HG02678 (cell line): ENCODE results near the gene GSK3B.

Experiments used
- ATAC-seq: cut with Tn5 transposase; IDR thresholded peaks from one replicate; pipeline ENCODE4 v1.9.1; 2021; ENCODE audit warnings: mild to moderate bottlenecking, moderate library complexity; ENCODE audit not compliant: unreplicated experiment

GSK3B gene

DNA sequence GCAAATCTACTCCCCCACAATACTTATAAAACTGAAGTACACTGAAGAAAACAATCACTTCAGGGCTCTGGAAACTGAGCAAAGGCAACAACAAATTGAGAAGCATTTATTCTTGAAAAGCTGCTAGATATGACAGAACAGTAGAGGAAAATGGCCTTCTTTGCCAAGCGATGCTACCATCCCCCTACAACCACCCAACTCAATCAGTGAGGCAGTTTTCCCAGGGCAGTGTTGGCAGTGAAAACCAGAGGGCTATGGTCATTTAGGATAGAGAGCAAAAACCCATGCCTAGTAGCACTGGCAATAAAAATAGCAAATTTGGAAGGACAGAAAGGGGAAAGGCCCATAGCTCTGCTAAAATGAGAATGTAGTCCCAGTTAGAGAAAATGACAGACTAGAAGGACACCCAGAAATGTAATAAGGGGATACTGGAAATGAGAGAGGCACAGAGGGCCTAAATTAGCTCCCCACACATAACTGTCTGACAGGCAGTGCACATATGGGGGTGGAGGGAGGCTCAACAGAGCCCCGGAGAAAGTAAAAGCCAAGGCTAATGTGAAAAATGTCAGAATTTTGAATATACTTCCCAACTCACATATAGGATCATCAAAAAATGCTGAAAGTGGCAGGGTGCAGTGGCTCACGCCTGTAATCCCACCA lies 143.5 kb downstream of the GSK3B start:
- ATAC-seq: no peak

GRCh38 chr3:119945291-119945690 lies 149.0 kb downstream of the GSK3B start:
- ATAC-seq: no peak

GRCh38 chr3:119944091-119944490 lies 150.2 kb downstream of the GSK3B start:
- peak; percentile 84 for ATAC-seq

DNA sequence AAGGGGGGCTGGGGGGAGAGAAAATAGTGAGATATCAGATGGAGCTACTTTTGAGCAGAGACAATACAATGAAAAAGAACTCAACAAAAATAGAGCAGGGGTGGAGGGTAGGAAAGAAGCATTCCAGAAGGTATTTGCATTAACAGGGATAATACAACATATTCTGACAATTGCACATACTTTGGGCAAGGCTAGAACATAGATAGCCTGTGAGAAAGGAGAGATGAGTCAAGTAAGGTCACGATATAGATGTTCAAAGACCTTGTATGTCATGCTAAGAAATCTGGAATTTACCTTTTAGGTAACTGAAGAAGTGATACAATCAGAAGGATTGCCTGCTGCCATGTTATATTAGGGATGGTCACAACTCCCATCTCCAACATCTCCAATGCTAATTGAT lies 155.2 kb downstream of the GSK3B start:
- no peak for ATAC-seq

DNA sequence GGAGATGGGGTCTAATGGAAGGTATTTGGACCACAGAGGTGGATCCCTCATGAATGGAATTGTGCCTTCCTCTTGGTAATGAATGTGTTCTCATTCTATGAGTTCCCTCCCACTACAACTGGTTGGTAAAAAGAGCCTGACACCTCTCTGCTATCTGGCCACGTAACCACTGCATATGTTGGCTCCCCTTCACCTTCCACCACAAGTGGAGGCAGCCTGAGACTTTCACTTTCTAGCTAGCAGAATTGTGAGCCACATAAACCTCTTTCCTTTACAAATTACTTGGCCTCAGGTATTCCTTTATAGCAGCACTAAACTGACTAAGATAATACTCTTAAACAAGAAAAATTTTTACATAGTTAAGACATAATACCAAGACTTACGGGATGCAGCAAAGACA lies 157.0 kb downstream of the GSK3B start:
- ATAC-seq: peak; percentile 98

GRCh38 chr3:119934249-119934648 lies 160.0 kb downstream of the GSK3B start:
- ATAC-seq: no peak

DNA sequence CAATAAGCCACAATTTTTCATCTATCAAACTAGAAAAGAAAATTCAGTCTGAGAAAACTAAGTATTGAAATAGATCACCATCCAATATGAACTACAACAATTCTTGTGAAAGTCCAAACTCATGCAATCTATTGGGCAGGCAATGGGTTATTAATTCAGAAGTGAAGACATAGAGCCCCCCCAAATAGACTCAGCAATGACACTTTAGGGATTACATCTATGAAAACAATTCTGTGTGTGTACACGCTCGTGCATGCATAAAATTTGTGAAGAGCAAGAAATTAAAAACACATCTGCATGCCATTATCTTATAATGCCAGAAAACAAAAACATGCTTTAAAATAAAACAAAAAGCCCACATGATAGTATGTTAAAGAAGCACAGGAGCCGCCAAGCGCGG lies 161.0 kb downstream of the GSK3B start:
- no peak for ATAC-seq

GRCh38 chr3:119930286-119930685 lies 164.0 kb downstream of the GSK3B start:
- ATAC-seq: no peak

GRCh38 chr3:119927190-119927589 lies 167.1 kb downstream of the GSK3B start:
- ATAC-seq: no peak

- ATAC-seq: no peak
Observed at GRCh38 chr3:119924111-119925094, 169.8 kb downstream of the GSK3B start.

DNA sequence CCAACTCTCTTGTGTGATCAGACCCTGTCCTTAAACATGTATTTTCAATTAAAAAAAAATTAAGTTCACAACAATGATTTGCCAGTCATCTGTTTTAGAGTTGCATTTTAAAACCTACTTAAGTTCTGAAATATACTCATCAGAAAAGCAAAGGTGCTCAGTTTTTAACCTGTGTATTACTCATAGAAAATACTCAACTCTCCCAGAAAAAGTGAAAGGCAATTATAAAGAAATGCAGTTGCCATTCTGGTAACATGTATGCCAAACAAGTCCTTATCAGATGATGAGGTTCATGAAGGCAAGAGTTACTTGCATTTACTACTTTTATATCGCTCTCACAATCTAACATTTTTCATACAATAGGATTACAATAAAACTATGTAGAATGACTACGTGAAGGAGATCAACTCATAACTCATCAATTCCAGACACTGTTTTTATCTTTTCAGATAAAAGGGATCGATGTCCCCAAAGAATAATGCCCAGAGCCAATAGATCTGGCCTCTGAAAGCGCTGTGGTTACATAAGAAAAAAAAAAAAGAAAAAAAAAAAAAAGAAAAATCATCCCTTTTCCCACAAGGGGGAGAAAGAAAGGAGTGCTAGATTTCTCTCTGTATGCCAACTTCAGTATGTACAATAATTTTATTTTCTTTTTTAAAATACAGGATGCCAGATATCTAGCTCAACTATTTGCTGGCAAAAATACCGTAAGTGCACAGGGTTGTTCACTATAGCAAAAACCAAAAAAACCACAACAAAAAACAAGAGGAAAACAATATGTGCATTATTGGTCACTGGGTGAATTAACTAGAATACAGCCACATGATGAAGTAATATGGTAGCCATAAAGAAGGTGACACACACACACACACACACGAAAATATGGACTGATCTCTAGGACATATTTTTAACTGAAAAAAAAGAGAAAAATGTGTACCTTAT lies 175.0 kb downstream of the GSK3B start:
- ATAC-seq: no peak

GRCh38 chr3:119913021-119913420 lies 181.2 kb downstream of the GSK3B start:
- no peak for ATAC-seq

- no peak for ATAC-seq
Observed at GRCh38 chr3:119912220-119912619, 182.0 kb downstream of the GSK3B start.

GRCh38 chr3:119911748-119912147 lies 182.5 kb downstream of the GSK3B start:
- no peak for ATAC-seq

DNA sequence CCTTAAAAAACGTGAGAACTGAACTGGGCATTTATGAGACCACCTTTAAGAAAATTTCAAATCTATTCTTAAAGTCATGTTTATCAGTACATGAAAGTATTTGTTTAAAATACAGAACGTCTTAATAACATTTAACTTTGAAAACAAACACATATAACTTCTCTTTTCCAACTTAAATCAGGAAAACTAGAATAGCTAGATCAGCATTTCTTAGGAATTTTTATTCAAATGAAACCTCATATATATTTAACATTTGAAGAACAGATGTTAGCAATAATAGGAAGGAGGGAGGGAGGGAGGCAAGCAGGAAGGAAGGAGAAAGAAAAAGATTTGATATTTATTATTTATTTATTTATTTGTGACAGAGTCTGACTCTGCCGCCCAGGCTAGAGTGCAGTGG lies 192.2 kb downstream of the GSK3B start:
- ATAC-seq: no peak

GRCh38 chr3:119901148-119901547 lies 193.1 kb downstream of the GSK3B start:
- no peak for ATAC-seq

GRCh38 chr3:119899192-119899511 lies 195.1 kb downstream of the GSK3B start:
- no peak for ATAC-seq

GRCh38 chr3:119898478-119899191 lies 195.6 kb downstream of the GSK3B start:
- ATAC-seq: no peak

- no peak for ATAC-seq
Observed at GRCh38 chr3:119894195-119894594, 200.1 kb downstream of the GSK3B start.

- ATAC-seq: no peak
Observed at GRCh38 chr3:119893769-119894168, 200.5 kb downstream of the GSK3B start.
